HepG2 (cell line): ENCODE measurements around the gene SP5. TPM values are rescaled to one million over a fixed set of nuclear protein-coding genes. Genes with fewer than 3 reads are reported as not detected.

Source experiments
- ATAC-seq: fragments of 200-7000 bp; cut with Tn5 transposase; 3 replicates; pipeline ENCODE4 v1.9.1; 2020; ENCODE audit warnings: mild to moderate bottlenecking, moderate library complexity
- BruUV-seq: library from RNA; stranded (reverse); fragments of 400-500 nt; replicated peaks from 2 replicates; lab custom pipeline; 2021; lab: Mats Ljungman, UMichigan
- CTCF ChIA-PET: fragments of 300-600 bp; formaldehyde crosslinking; extraction: SDS; loops from one replicate; lab custom pipeline; 2021; ENCODE audit warnings: low total read pairs, inconsistent platforms, low intra/inter-chr PET ratio; lab: Yijun Ruan, JAX
- POLR2A ChIA-PET: fragments of 350-600 bp; sonication (Branson Sonifier 250); formaldehyde crosslinking; loops from one replicate; lab custom pipeline; 2020; ENCODE audit warnings: antibody characterized with exemption, inconsistent platforms; lab: Yijun Ruan, JAX
- DNase-seq: peaks from one replicate; pipeline ENCODE4 v3.0.0-alpha.2; 2015; ENCODE audit warnings: low spot score
- FAIRE-seq: peaks from 3 replicates; lab custom pipeline; 2011; peaks lifted over from hg19 to GRCh38; lab: Jason Lieb, UNC
- H2AFZ ChIP-seq: one replicate; pipeline ENCODE4 v1.6.1; 2011; ENCODE audit warnings: low read length, inconsistent platforms
- H3K27ac ChIP-seq: fragments of 300-600 bp; 3 replicates; pipeline ENCODE4 v1.8.0; 2011; ENCODE audit warnings: mixed run types, mild to moderate bottlenecking, mixed read lengths, low read length, inconsistent platforms; ENCODE audit not compliant: insufficient read depth; ENCODE audit errors: extremely low read length
- H3K27me3 ChIP-seq, 2 experiments: fragments of 200-600 bp in 1 of 2; 2 replicates in 1 of 2; 3 replicates in 1 of 2; pipeline versions ENCODE4 v1.6.0 to v1.8.0; 2011; ENCODE audit warnings: low read length in 2 of 2, mild to moderate bottlenecking in 2 of 2, moderate library complexity in 2 of 2, inconsistent platforms in 1 of 2; ENCODE audit not compliant: insufficient read depth in 2 of 2, control insufficient read depth in 1 of 2
- H3K36me3 ChIP-seq, 2 experiments: fragments of 200-600 bp in 1 of 2; replicated peaks in 1 of 2; 2 replicates in 1 of 2; 3 replicates in 1 of 2; pipeline versions ENCODE4 v1.5.1 to v1.8.0; 2011; ENCODE audit warnings: low read length in 2 of 2, inconsistent platforms in 1 of 2; ENCODE audit not compliant: insufficient read depth in 2 of 2, control insufficient read depth in 1 of 2
- H3K4me1 ChIP-seq: 2 replicates; pipeline ENCODE4 v1.5.1; 2012; ENCODE audit warnings: low read length, inconsistent platforms; ENCODE audit not compliant: insufficient read depth
- H3K4me2 ChIP-seq: 2 replicates; pipeline ENCODE4 v1.6.0; 2011; ENCODE audit warnings: low read depth, low read length, inconsistent platforms
- H3K4me3 ChIP-seq, 3 experiments: fragments of 200-600 bp in 1 of 3; sonication (generic), shearing (Covaris generic) in 1 of 3; replicated peaks in 1 of 3; 2 replicates each; pipeline ENCODE4 v1.5.1; 2011 to 2016; ENCODE audit warnings: low read length in 3 of 3, inconsistent platforms in 2 of 3, low read depth in 2 of 3, mild to moderate bottlenecking in 2 of 3, control low read depth in 1 of 3, mixed read lengths in 1 of 3; ENCODE audit not compliant: insufficient read depth in 1 of 3
- H3K79me2 ChIP-seq: one replicate; pipeline ENCODE4 v1.6.1; 2011; ENCODE audit warnings: low read length, inconsistent platforms; ENCODE audit not compliant: insufficient read depth
- H3K9ac ChIP-seq: 2 replicates; pipeline ENCODE4 v1.6.0; 2011; ENCODE audit warnings: mild to moderate bottlenecking, low read depth, low read length, inconsistent platforms; ENCODE audit not compliant: insufficient read depth
- H3K9me3 ChIP-seq: 2 replicates; pipeline ENCODE4 v1.5.1; 2012; ENCODE audit warnings: mild to moderate bottlenecking, low read length
- H4K20me1 ChIP-seq: 2 replicates; pipeline ENCODE4 v1.6.0; 2011; ENCODE audit warnings: inconsistent platforms, mild to moderate bottlenecking, low read length, moderate library complexity; ENCODE audit not compliant: insufficient read depth
- ATM ChIP-seq: fragments of 450-650 bp; IDR thresholded peaks from 2 replicates; pipeline ENCODE4 v1.7.1; 2017; ENCODE audit warnings: mild to moderate bottlenecking, borderline replicate concordance
- BRD4 ChIP-seq: sonication (generic); formaldehyde crosslinking; IDR thresholded peaks from 2 replicates; pipeline ENCODE4 v1.4.0; 2020; ENCODE audit warnings: missing genetic modification reagents
- ELF3 ChIP-seq: IDR thresholded peaks from 2 replicates; pipeline ENCODE4 v1.6.1; 2016; ENCODE audit warnings: missing genetic modification reagents, missing compliant biosample characterization
- KDM1A ChIP-seq: IDR thresholded peaks from 2 replicates; pipeline ENCODE4 v1.6.1; 2016; ENCODE audit warnings: missing compliant biosample characterization
- KDM6A ChIP-seq: IDR thresholded peaks from 2 replicates; pipeline ENCODE4 v1.6.1; 2016; ENCODE audit warnings: low read depth
- KMT2B ChIP-seq: IDR thresholded peaks from 2 replicates; pipeline ENCODE4 v1.6.1; 2016; ENCODE audit warnings: missing genetic modification reagents, missing compliant biosample characterization
- MEIS2 ChIP-seq: sonication (generic); formaldehyde crosslinking; IDR thresholded peaks from 2 replicates; pipeline ENCODE4 v1.9.0; 2021; ENCODE audit warnings: mild to moderate bottlenecking, missing genetic modification reagents
- MYNN ChIP-seq: sonication (generic); formaldehyde crosslinking; IDR thresholded peaks from 2 replicates; pipeline ENCODE4 v1.4.0; 2020; ENCODE audit warnings: mild to moderate bottlenecking, low read depth, missing genetic modification reagents
- NFE2L2 ChIP-seq: fragments of 150-350 bp; IDR thresholded peaks from 2 replicates; pipeline ENCODE4 v1.6.1; 2014; ENCODE audit warnings: low read length
- NKX3-1 ChIP-seq: sonication (generic); formaldehyde crosslinking; IDR thresholded peaks from 2 replicates; pipeline ENCODE4 v1.5.0; 2020; ENCODE audit warnings: missing genetic modification reagents
- PAF1 ChIP-seq: IDR thresholded peaks from 2 replicates; pipeline ENCODE4 v1.6.1; 2016; ENCODE audit warnings: missing genetic modification reagents, missing compliant biosample characterization
- POLR2AphosphoS5 ChIP-seq: IDR thresholded peaks from 2 replicates; pipeline ENCODE4 v1.6.1; 2012; ENCODE audit warnings: low read depth, low read length
- PPARG ChIP-seq: conservative IDR thresholded peaks from 2 replicates; pipeline ENCODE4 v1.6.1; 2016; ENCODE audit warnings: missing biosample characterization, missing genetic modification reagents
- RBFOX2 ChIP-seq: fragments of 200-400 bp; formaldehyde crosslinking; IDR thresholded peaks from 2 replicates; pipeline ENCODE4 v1.6.1; 2017; ENCODE audit warnings: low read depth, mild to moderate bottlenecking, low read length
- RFX1 ChIP-seq: fragments of 450-650 bp; IDR thresholded peaks from 2 replicates; pipeline ENCODE4 v1.6.1; 2017
- SNRNP70 ChIP-seq: fragments of 200-400 bp; formaldehyde crosslinking; IDR thresholded peaks from 2 replicates; pipeline ENCODE4 v1.6.1; 2017; ENCODE audit warnings: mild to moderate bottlenecking, low read depth, low read length, moderate library complexity
- SRSF4 ChIP-seq: fragments of 200-400 bp; formaldehyde crosslinking; IDR thresholded peaks from one replicate; pipeline ENCODE4 v1.6.1; 2018; ENCODE audit warnings: mild to moderate bottlenecking, low read depth, low read length, moderate library complexity; ENCODE audit not compliant: poor library complexity, severe bottlenecking
- SSRP1 ChIP-seq: IDR thresholded peaks from 2 replicates; pipeline ENCODE4 v1.6.1; 2016; ENCODE audit warnings: control low read depth
- ZNF260 ChIP-seq: sonication (generic); formaldehyde crosslinking; IDR thresholded peaks from 2 replicates; pipeline ENCODE4 v1.4.0; 2020; ENCODE audit warnings: missing genetic modification reagents, low read depth, mild to moderate bottlenecking, borderline replicate concordance
- ZNF430 ChIP-seq: sonication (generic); formaldehyde crosslinking; IDR thresholded peaks from 2 replicates; pipeline ENCODE4 v1.9.0; 2021; ENCODE audit warnings: mild to moderate bottlenecking, missing genetic modification reagents
- ZNF550 ChIP-seq: sonication (generic); formaldehyde crosslinking; IDR thresholded peaks from 2 replicates; pipeline ENCODE4 v1.4.0; 2020; ENCODE audit warnings: mild to moderate bottlenecking, missing genetic modification reagents, borderline replicate concordance
- ZNF562 ChIP-seq: sonication (generic); formaldehyde crosslinking; IDR thresholded peaks from 2 replicates; pipeline ENCODE4 v1.8.0; 2022; ENCODE audit warnings: missing genetic modification reagents, borderline replicate concordance
- ZNF616 ChIP-seq: sonication (generic); formaldehyde crosslinking; IDR thresholded peaks from 2 replicates; pipeline ENCODE4 v1.5.0; 2020; ENCODE audit warnings: low read depth, mild to moderate bottlenecking, missing genetic modification reagents
- ZNF704 ChIP-seq: sonication (generic); formaldehyde crosslinking; IDR thresholded peaks from 2 replicates; pipeline ENCODE4 v1.8.1; 2023; ENCODE audit warnings: mild to moderate bottlenecking, inconsistent platforms, moderate library complexity, missing genetic modification reagents, borderline replicate concordance
- ZNF740 ChIP-seq: sonication (generic); formaldehyde crosslinking; IDR thresholded peaks from 2 replicates; pipeline ENCODE4 v1.4.0; 2020; ENCODE audit warnings: missing genetic modification reagents
- in situ Hi-C: cut with HindIII; loops from 2 replicates; pipeline ENCODE4 v1.10.0; 2017; ENCODE audit warnings: low pct_unique_long_range_greater_than_20kb; ENCODE audit not compliant: extremely low pct_ligation_motif_present
- intact Hi-C: fragments of 100-400 bp; cut with micrococcal nuclease; formaldehyde crosslinking; loops from one replicate; pipeline ENCODE4 v1.10.0; 2022; ENCODE audit not compliant: unreplicated experiment
- polyA plus RNA-seq, 8 experiments: library from polyadenylated mRNA; depleted of rRNA in 3 of 8; stranded (reverse) in 7 of 8; unstranded in 1 of 8; fragments of >200 nt; fragmentation: Illumina TruSeq in 4 of 8; extraction: Trizol in 4 of 8; gene quantifications; 2 replicates each; pipeline versions ENCODE4 v1.2.1 to v1.2.3, GENCODE V29; 2011 to 2016; ENCODE audit warnings: low read depth in 4 of 8, missing spikeins in 1 of 8, mixed read lengths in 1 of 8; ENCODE audit not compliant: insufficient read depth in 1 of 8
- total RNA-seq, 5 experiments: library from RNA; depleted of rRNA; stranded (reverse); fragments of >200 nt; fragmentation: Illumina TruSeq; extraction: Trizol; gene quantifications; 2 replicates each; pipeline ENCODE4 v1.2.3, GENCODE V29; 2016; ENCODE audit warnings: low read depth in 1 of 5
- TF ChIP-seq, protein P1 (sequence below): sonication (generic); formaldehyde crosslinking; IDR thresholded peaks from 2 replicates; pipeline ENCODE4 v1.4.0; 2020; ENCODE audit warnings: missing genetic modification reagents, borderline replicate concordance

Gene SP5
- total and polyA plus RNA-seq, 2 of the 13 experiments (the other 11 are each of a cell fraction or from before 2014, with no cell fraction given) = 50.8 to 119 TPM

- Histone ChIP-seq H3K9me3 (no peaks in the 10 kb centered on the region), H3K36me3 (peaks cover 3 to 6% of the 10 kb centered on the region in 2 experiments; a peak in 4 of 5 replicates), H2AFZ (no peak overlapping the region), H3K4me2 (no peak overlapping the region), H3K27ac (no peak overlapping the region), H3K9ac (no peak overlapping the region), H3K4me1 (peaks cover 25% of the 10 kb centered on the region), H3K27me3 (no peaks in the 10 kb centered on the region; a peak in 1 of 5 replicates), H3K79me2 (peaks cover 30% of the 10 kb centered on the region), H3K4me3 (no peak overlapping the region), H4K20me1 (peaks cover 50% of the 10 kb centered on the region)
- no TSS peak for BruUV-seq
- FAIRE-seq = no peak
- intact Hi-C loops (no loop called here), in situ Hi-C loops (no loop called here)
- ATAC-seq = no peak
- POLR2A ChIA-PET = interaction anchor here (8.5 kb wide), 1 partner anchor 9 kb away, joined by 78 read pairs; the partner anchor contains the start of gene SP5
- DNase-seq = no peak
- CTCF ChIA-PET = no interaction called here
- no peak for TF ChIP-seq BRD4 (CRISPR knock-in tag)
- no peak for TF ChIP-seq NKX3-1 (CRISPR knock-in tag)
- TF ChIP-seq ZNF550 (CRISPR knock-in tag) = no peak
- no peak for TF ChIP-seq MEIS2 (CRISPR knock-in tag)
- TF ChIP-seq PAF1 (CRISPR knock-in tag) = 0 out of 2 replicates have a peak, but pooled peaks have one; percentile 1
- TF ChIP-seq ZNF616 = no peak
- peak; percentile 41 for TF ChIP-seq POLR2AphosphoS5
- TF ChIP-seq KDM6A (CRISPR knock-in tag) = no peak
- TF ChIP-seq MYNN = no peak
- no peak for TF ChIP-seq ZNF260 (CRISPR knock-in tag)
- no peak for TF ChIP-seq NFE2L2
- no peak for TF ChIP-seq ZNF740
- TF ChIP-seq KDM1A = no peak
- no peak for TF ChIP-seq ZNF704
- TF ChIP-seq RBFOX2 = peak; percentile 11; the same call in 1 of the 2 replicates
- no peak for TF ChIP-seq ZNF430
- TF ChIP-seq PPARG (CRISPR knock-in tag) = no peak
- no peak for TF ChIP-seq KMT2B
- no peak for TF ChIP-seq ELF3
- TF ChIP-seq, protein P1, sequence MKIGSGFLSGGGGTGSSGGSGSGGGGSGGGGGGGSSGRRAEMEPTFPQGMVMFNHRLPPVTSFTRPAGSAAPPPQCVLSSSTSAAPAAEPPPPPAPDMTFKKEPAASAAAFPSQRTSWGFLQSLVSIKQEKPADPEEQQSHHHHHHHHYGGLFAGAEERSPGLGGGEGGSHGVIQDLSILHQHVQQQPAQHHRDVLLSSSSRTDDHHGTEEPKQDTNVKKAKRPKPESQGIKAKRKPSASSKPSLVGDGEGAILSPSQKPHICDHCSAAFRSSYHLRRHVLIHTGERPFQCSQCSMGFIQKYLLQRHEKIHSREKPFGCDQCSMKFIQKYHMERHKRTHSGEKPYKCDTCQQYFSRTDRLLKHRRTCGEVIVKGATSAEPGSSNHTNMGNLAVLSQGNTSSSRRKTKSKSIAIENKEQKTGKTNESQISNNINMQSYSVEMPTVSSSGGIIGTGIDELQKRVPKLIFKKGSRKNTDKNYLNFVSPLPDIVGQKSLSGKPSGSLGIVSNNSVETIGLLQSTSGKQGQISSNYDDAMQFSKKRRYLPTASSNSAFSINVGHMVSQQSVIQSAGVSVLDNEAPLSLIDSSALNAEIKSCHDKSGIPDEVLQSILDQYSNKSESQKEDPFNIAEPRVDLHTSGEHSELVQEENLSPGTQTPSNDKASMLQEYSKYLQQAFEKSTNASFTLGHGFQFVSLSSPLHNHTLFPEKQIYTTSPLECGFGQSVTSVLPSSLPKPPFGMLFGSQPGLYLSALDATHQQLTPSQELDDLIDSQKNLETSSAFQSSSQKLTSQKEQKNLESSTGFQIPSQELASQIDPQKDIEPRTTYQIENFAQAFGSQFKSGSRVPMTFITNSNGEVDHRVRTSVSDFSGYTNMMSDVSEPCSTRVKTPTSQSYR = no peak
- 0 out of 2 replicates have a peak, but pooled peaks have one; percentile 26 for TF ChIP-seq SSRP1 (CRISPR knock-in tag)
- TF ChIP-seq SRSF4 = peak; percentile 25
- no peak for TF ChIP-seq ZNF562 (CRISPR knock-in tag)
- TF ChIP-seq RFX1 = no peak
- no peak for TF ChIP-seq SNRNP70
- TF ChIP-seq ATM = no peak
These were observed 7.2 kb downstream of the SP5 start for GRCh38 chr2:170722301-170722700.
